Anterior cingulate cortex (tissue), 58 donors: ENCODE results near the gene TTC9C.
"Not testable (repeated sequence)": the region's sequence is repeated elsewhere in the genome, so short reads cannot be mapped to it uniquely, and the experiment has no call there.

Experiments used
- DNase-seq, 58 donors: peaks; one replicate each; lab custom pipeline; 2025; lab: John Stamatoyannopoulos, UW

TTC9C gene

DNA sequence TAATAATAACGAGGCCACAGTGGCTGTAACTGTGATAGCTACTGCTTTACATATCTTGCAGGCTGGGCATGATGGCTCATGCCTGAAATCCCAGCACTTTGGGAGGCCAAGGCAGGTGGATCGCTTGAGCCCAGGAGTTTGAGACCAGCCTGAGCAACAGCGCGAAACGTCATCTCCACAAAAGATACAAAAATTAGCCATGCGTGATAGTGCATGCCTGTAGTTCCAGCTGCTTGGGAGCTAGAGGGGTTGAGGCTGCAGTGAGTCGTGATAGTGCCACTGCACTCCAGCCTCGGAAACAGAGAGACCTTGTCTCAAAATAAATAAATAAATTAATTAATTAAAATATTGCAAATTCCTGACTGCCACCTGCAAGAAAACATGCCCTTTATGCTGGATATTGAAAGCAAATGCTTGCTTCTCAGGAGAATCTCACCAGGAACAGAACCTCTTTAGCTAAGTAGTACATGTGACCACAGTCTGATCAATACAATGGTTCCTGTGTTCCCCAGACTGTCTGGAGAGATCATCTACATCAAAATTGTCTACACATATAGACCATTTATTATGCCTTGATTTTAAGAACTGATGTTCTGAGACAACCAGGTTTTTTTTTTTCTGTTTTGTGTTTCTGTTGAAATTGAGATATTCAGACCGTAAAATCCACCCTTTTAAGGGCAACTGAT is 19.3 kb downstream of the TTC9C start:
- DNase-seq = peak in 1 of 58 donors; percentile 32

DNA sequence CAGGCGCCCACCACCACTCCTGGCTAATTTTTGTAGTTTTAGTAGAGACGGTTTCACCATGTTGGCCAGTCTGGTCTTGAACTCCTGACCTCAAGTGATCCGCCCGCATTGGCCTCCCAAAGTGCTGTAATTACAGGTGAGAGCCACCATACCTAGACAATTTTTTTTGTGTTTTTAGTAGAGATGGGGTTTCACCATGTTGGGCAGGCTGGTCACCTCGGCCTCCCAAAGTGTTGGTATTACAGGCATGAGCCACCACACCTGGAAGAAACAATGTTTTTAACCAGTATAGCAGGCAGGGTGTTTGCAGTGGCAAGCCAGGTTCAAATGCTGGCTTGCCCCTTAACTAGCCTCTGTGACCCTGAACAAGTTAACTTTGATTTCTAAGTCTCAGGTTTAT is 21.6 kb downstream of the TTC9C start:
- not testable (repeated sequence) for DNase-seq

GRCh38 chr11:62752177-62752785 is 24.0 kb downstream of the TTC9C start:
- no peak for DNase-seq

DNA sequence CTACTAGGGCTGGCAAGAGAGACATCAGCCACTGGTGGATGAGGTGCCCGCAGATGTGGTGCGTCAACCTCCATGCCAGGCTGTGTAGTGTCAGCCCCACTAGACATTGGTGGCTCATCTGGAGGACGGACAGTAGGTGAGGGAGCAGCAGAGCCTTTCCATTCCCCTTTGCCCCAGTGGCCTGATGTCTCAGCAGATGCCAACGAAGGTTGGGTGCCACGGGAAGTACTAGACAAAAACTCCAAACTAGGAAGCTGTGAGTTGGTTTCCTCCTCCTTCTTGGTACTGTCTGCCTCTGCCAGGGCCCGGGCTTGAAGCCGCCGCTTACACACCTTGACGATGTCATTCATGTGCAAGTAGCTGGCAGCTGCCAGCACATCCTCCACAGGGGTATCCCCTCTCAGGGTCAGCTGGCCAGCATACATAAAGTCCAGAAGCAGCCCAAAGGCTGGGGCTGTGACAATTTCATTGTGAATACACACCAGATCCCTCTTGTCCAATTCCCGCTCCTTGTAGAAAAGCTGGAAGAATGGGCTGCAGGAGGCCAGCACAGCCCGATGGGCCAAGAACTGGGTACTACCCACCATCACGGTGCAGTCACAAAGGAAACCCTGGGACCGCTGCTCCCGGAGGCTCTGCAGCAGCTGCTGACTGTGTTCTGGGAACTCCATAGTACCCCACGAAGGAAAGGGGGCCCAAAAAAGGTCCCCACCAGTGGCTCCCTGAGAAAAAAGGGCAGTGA is 24.9 kb downstream of the TTC9C start:
- no peak for DNase-seq

DNA sequence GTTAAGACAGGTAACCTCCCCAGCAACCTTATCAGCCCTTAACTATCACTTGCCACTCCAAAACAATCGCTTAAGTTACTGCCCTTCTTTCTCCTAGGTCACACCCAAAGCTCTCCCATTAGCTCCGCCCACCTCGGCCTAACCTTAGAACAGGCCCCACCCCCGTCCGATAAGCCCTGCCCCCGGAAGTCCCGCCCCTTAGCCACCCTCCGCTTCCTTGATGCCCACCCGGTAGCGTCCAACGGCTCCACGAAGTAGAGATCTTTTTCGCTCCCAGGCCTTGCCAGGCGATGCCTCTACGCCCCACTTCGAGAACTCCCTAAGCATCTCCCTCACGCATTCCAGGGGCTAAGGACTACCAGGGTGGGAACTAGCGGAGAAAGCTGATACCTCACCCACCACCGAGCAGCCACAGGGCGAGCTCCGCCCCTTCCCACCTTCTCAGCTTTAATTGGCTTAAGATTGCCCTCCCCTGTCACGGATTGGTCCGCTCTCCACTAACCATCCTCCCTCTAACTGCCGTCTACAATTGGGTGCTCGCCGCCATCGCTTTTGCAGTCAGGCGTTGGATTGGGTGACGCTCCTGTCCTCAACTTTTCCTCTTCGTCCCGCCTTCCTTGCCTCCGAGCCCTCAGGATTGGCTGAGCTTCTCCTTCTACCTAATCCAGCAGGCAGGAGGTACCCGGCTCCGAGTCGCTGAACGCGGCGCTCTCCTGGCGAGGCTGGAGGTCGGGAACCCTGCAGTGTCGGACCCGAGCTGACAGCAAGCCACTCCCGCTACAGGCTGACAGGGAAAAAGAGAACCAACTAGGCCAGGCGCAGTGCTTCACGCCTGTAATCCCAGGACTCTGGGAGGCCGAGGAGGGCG is 25.7 kb downstream of the TTC9C start, which contains the start of gene ZBTB3:
Gene ZBTB3 (minus strand): TSS at position 425 of the 868 bp plus-strand sequence. CDS start 496 bp downstream, outside the sequence.
- peak; percentile 77 to 100 (median 98) for DNase-seq

- DNase-seq = peak in 2 of 58 donors; percentile 5 to 10
These were observed 26.9 kb downstream of the TTC9C start for GRCh38 chr11:62755086-62755615.

- DNase-seq = no peak
These were observed 29.8 kb downstream of the TTC9C start for GRCh38 chr11:62757846-62758788.

GRCh38 chr11:62760867-62761227 is 32.6 kb downstream of the TTC9C start:
- DNase-seq = peak in 1 of 58 donors; percentile 41

- DNase-seq = peak in 42 of 58 donors; percentile 37 to 87 (median 63)
These were observed 42.5 kb downstream of the TTC9C start for GRCh38 chr11:62770778-62771143.

DNA sequence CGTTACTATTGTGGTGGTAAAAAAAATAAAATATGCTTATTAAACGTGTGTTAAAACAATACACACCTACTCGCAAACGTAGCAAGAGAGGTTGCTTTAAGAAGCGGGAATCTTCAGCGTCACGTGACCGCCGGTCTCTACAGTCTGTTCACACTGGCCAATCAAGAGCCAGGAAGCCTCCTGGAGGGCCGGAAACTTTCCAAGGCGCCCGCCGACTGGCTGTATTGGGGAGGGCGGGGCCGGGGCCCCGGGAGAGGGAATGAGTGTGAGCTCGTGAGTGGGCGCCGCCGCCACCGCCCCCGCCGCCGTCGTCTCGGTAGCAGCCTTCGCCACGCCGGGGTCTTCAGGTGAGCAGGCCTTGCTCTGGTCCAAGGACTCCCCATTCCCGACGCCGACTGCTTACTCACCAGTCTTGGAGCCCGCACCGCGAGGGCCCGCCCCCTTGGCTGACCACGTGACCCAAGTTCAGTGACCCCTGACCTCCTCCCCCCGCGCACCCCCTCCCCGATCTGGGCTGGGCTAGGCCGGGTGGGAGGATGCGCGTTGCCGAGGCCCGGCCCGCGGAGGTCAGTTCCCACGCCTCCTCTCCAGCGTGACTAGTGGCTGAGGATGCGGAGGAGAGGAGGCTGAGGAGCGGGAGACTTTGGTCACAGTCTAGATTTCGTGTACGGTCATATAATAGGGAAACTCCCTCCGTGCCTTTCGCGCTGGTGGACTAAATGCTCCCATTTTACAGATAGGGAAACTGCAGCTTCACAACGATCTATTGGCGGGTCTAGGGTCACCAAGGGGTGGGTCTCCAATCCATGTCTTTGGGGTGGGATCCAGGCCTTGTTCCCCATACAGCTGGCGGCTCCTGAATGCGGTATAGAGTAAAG is 43.1 kb downstream of the TTC9C start, which contains the start of gene TAF6L:
Gene TAF6L (plus strand): TSS at position 253 of the 878 bp plus-strand sequence. CDS start 4,388 bp downstream, outside the sequence.
- peak; percentile 82 to 100 (median 98) for DNase-seq

DNA sequence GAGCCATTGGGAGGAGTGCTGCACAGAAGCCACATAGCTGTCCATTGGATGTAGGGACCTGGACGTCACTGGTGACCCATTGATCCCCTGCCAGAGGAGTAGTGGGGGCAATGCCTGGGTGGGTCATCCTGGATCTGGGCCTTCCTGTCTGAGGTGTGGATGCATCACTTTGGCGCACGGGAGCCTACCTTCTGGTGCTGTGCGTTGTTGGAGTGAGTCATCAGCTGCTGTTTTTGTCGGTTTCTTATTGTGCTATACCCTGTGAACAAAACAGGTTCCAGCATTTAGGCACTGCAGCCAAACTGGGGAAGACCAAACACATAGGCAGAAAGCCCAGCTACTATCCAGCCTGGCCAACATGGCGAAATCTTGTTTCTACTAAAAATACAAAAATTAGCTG is 46.1 kb downstream of the TTC9C start:
- no peak for DNase-seq

DNA sequence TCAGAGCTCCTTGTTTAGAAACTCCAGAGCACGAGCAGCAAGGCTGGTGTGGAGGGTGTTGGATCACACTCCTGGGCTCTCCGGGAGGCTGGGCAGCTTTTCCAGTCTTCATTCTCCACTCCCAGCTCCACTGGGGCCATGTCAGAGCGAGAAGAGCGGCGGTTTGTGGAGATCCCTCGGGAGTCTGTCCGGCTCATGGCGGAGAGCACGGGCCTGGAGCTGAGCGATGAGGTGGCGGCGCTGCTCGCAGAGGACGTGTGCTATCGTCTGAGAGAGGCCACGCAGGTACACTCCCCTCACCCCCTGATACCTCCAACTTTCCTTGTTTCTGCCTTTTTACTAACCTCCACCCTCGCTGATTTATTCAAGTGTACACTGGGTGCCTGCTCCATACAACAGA is 47.4 kb downstream of the TTC9C start:
- DNase-seq = no peak

GRCh38 chr11:62777389-62777788 is 49.1 kb downstream of the TTC9C start:
- DNase-seq = no peak

DNA sequence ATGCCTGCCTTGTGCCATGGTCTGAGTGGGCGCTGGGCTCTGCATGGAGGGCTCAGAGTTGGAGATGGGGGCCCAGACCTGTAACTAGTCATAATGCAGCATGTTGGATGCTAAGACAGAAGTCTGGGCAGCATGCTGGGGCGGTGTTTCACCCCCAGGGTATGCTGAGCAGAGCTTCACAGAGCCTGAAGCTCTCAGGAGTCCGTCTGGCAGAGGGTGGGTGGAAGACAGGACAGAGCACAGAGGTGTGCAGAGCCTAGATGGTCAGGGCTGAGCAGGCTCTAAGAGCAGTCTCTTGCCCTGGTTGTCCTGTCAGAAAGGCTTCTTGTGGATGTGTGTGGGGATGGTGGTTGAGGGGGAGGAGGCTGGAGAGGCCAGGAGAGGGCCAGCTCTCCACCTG is 50.2 kb downstream of the TTC9C start:
- DNase-seq = no peak

- no peak for DNase-seq
These were observed 54.5 kb downstream of the TTC9C start for GRCh38 chr11:62782753-62783152.

- DNase-seq = peak in 57 of 58 donors; percentile 23 to 83 (median 69)
These were observed 58.2 kb downstream of the TTC9C start for GRCh38 chr11:62786318-62787004.
